GM10248 (cell line): ENCODE measurements around the gene PDCD1LG2.

Source experiments
- CTCF ChIA-PET: fragments of 300-600 bp; sonication (Branson Sonifier 250); formaldehyde crosslinking; extraction: SDS; loops from one replicate; lab custom pipeline; 2021; ENCODE audit warnings: antibody characterized with exemption; lab: Yijun Ruan, JAX
- POLR2A ChIA-PET: fragments of 350-650 bp; sonication (Branson Sonifier 250); formaldehyde crosslinking; extraction: SDS; loops from one replicate; lab custom pipeline; 2020; ENCODE audit warnings: antibody characterized with exemption; lab: Yijun Ruan, JAX
- DNase-seq: peaks from one replicate; pipeline ENCODE4 v3.0.0; 2012; ENCODE audit errors: extremely low spot score
- CTCF ChIP-seq: IDR thresholded peaks from 2 replicates; pipeline ENCODE4 v1.5.1; 2012; ENCODE audit warnings: mild to moderate bottlenecking, low read depth; ENCODE audit errors: extremely low read depth, missing control alignments, control extremely low read depth

PDCD1LG2 gene

DNA sequence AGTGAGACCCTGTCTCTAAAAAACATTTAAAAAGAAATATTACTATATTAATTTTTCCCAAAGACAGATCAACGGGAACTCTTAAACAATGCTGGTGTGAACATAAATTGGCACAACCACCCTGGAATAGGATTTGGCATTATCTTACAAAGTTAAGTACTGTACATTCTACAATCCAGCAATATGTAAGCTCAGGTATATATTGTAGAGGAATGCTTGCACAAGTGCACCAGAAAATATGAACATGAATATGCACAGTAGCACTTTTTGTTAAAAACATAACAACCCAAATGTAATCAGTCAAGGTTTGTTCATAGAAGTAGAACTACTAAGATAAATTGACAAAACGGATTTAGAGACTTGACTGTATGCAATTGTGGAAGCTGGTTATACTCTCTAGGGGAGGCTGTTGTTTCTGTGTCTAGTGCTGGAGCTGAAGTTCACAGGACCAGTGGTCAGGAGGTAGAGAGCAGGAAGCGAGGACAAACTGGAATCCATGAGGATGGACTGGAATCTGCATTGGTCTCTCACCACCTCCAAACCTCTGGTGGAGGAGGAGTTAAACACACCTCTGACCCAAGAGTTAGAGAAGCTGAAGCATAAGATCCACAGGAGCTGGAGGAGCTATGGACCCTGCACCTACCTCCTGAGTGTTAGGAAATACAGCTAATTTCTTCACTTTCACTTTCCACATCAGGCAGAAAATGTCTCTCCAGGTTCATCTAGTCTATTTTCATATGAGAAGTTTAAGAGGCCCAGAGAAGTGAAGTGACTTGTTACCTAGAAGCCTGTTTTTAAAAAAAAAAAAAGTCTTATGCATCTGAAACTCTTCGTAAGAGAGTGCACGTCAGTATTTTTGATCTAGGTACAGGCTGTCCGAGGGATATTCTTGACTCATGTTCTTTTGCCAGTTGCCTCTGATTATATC lies 98.2 kb downstream of the PDCD1LG2 start:
- POLR2A ChIA-PET: interaction anchor here (0.7 to 1.5 kb wide), 4 partner anchors 9 to 418 kb away, joined by 3 to 4 read pairs (median 4); partner anchors contain the start of gene RIC1
- CTCF ChIA-PET: interaction anchor here (0.7 to 4.8 kb wide), 9 partner anchors 8 to 811 kb away, joined by 3 to 39 read pairs (median 3); partner anchors contain the start of genes PDCD1LG2 and RIC1
- no peak for DNase-seq
- peak; percentile 23 for TF ChIP-seq CTCF

DNA sequence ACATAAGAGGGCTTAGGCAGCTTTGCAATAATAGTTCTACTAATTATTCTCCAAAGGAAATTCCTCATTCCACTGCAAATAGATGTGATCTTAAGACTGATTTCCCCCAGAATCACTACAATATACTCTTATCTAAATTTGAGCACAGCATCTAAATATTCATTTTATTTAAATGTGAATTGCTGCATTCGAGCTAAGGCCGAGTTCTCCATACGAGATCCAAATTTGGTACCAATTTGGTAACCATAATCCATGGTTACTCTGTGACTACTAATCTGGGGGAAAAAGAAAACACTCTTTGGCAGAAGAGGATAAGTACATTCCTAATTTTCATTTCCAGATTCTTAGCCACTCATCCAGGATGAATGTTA lies 98.9 kb downstream of the PDCD1LG2 start:
- ChIA-PET CTCF (interaction anchor here (0.8 to 4.8 kb wide), 8 partner anchors 9 to 812 kb away, joined by 3 to 39 read pairs (median 4); partner anchors contain the start of genes PDCD1LG2 and RIC1), POLR2A (interaction anchor here (1.5 kb wide), 1 partner anchor 19 kb away, joined by 4 read pairs; the partner anchor contains the start of gene RIC1)
- DNase-seq: no peak
- no peak for TF ChIP-seq CTCF

DNA sequence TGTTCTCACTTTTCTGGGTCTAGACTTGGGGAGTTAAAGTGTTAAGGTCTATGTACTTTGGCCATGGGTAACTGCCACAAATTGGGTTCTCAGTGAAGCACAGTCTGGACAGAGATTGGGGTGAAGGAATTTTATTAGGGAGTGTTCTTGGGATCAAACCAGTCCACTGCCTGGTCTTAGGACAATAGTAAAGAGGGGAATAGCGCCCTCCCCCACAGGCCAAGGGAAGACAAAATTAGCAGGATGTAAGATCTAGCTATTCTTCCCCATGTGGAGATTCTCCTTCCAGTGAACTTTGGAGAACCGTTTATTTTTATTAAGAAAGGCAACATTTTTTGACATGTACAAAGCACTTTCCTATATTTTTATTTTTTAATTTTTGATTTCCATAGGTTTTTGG lies 100.2 kb downstream of the PDCD1LG2 start:
- ChIA-PET POLR2A (no interaction called here), CTCF (interaction anchor here (0.8 to 4.8 kb wide), 5 partner anchors 9 to 222 kb away, joined by 3 to 39 read pairs (median 5); partner anchors contain the start of gene RIC1)
- DNase-seq: no peak
- no peak for TF ChIP-seq CTCF

- ChIA-PET CTCF (interaction anchor here (1.8 to 4.8 kb wide), 3 partner anchors 9 to 11 kb away, joined by 5 to 39 read pairs (median 16); no protein-coding TSS in a partner anchor), POLR2A (interaction anchor here (1.2 kb wide), 1 partner anchor 17 kb away, joined by 3 read pairs; the partner anchor contains the start of gene RIC1)
- TF ChIP-seq CTCF: no peak
- DNase-seq: no peak
These were observed 101.2 kb downstream of the PDCD1LG2 start for GRCh38 chr9:5611321-5612184.

DNA sequence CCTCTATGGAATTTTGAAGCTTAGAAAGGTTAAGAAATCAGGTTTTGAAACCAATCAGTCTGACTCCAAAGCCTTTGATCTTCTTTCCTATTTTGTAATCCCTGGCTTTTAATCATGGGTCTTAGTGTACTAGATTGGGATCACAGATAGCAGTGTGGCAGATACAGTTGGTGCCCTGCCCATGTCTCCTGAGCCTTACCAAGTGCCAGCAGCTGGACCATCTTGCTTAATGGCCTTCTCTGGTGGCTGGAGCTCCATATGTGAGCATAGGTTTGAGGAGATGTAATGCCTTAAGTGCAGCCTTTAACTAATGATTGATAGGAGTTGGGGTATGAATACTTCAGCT lies 101.8 kb downstream of the PDCD1LG2 start:
- ChIA-PET CTCF (interaction anchor here (1.8 to 4.8 kb wide), 3 partner anchors 9 to 12 kb away, joined by 5 to 39 read pairs (median 16); no protein-coding TSS in a partner anchor), POLR2A (interaction anchor here (1.2 kb wide), 1 partner anchor 16 kb away, joined by 3 read pairs; the partner anchor contains the start of gene RIC1)
- no peak for DNase-seq
- no peak for TF ChIP-seq CTCF
